Activated T-cell treated with anti-CD3 and anti-CD28 coated beads, Interleukin-2, amount 50 U/mL, for 24 hours (primary cell): ENCODE measurements around the gene TRIM15.
"Not testable (repeated sequence)": the region's sequence is repeated elsewhere in the genome, so short reads cannot be mapped to it uniquely, and the experiment has no call there.

Experiments
- DNase-seq: peaks from one replicate; pipeline ENCODE4 v3.0.0-alpha.2; 2020
- H3K27ac Mint-ChIP-seq: 2 replicates; pipeline ENCODE4 v1.8.0; 2020; ENCODE audit warnings: mild to moderate bottlenecking, mixed read lengths
- H3K27me3 Mint-ChIP-seq: 2 replicates; pipeline ENCODE4 v1.8.0; 2020; ENCODE audit warnings: mixed read lengths
- H3K36me3 Mint-ChIP-seq: 2 replicates; pipeline ENCODE4 v1.8.0; 2020; ENCODE audit warnings: low read depth, mixed read lengths
- H3K4me1 Mint-ChIP-seq: 2 replicates; pipeline ENCODE4 v1.8.0; 2020; ENCODE audit warnings: low read depth, mixed read lengths
- H3K4me3 Mint-ChIP-seq: 2 replicates; pipeline ENCODE4 v1.8.0; 2020; ENCODE audit warnings: mild to moderate bottlenecking, moderate library complexity, mixed read lengths
- H3K9me3 Mint-ChIP-seq: 2 replicates; pipeline ENCODE4 v1.8.0; 2020; ENCODE audit warnings: mixed read lengths

The TRIM15 gene

DNA sequence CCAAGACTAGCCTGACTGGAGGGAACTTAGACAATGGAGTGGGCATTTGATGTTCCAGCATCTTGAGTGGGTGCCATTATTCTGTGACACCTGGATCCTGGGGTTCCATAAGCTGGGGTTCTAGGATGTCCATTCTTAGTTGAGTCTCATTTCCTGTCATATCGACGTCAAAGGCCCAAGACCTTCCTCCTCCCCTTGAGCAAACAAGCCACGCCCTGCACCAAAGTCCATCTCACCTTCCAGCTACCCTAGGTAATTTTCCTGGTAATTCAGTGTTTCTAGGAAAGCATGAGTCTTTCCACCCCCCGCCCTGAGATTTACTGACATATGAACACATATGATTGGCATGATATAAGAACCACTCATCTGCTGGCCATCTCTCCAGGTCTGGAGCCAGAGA is 27.6 kb upstream of the TRIM15 start, which contains the start of gene TRIM40:
TSS of gene TRIM40 (plus strand) at position 384 of the 400 bp plus-strand sequence. CDS start 897 bp downstream, outside the sequence.
- Mint-ChIP-seq H3K27me3 (peaks cover 64% of the 10 kb centered on the region), H3K4me3 (no peak within 1 kb of the TSS), H3K36me3 (no peaks in the 10 kb centered on the region), H3K4me1 (peaks cover 12% of the 10 kb centered on the region), H3K27ac (no peak within 1 kb of the TSS), H3K9me3 (no peaks in the 10 kb centered on the region)
- DNase-seq = no peak

DNA sequence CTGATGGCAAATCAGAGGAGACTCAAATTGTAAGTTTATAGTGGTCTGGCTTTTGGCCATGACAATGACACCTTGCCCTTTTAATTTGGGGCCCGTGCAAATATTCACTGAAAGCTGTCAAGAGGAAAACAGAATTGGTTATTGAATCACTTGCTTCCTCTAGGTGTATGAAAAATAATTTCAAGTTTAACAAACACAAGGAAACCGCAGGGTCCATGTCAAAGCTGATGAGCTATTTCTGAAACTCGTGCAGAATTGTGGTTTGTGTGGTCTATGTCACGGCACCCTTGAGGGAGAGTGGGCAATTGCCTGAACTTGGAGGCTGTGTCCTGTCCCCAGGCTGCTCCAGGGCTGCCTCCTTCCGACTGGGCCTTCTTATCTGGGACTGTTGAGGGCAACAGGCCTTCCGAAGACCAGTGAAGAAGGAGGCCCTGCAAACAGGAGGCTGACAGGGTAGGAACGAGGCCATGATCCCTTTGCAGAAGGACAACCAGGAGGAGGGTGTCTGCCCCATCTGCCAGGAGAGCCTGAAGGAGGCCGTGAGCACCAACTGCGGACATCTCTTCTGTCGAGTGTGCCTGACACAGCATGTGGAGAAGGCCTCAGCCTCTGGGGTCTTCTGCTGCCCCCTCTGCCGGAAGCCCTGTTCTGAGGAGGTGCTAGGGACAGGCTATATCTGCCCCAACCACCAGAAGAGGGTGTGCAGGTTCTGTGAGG is 26.6 kb upstream of the TRIM15 start:
- peaks cover 8% of the 10 kb centered on the region for H3K4me1 Mint-ChIP-seq
- no peak for DNase-seq
- no peak overlapping the region for H3K4me3 Mint-ChIP-seq
- H3K27me3 Mint-ChIP-seq = peaks cover 64% of the 10 kb centered on the region
- H3K9me3 Mint-ChIP-seq = no peaks in the 10 kb centered on the region
- H3K27ac Mint-ChIP-seq = no peak overlapping the region
- no peaks in the 10 kb centered on the region for H3K36me3 Mint-ChIP-seq

DNA sequence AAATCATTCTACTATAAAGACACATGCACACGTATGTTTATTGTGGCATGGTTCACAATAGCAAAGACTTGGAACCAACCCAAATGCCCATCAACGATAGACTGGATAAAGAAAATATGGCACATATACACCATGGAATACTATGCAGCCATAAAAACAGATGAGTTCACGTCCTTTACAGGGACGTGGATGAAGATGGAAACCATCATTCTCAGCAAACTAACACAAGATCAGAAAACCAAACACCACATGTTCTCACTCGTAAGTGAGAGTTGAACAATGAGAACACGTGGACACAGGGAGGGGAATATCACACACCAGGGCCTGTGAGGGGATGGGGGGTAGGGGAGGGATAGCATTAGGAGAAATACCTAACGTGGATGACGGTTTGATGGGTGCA is 23.1 kb upstream of the TRIM15 start:
- H3K4me1 Mint-ChIP-seq, H3K27ac Mint-ChIP-seq, H3K9me3 Mint-ChIP-seq, H3K36me3 Mint-ChIP-seq, H3K4me3 Mint-ChIP-seq, DNase-seq: not testable (repeated sequence)
- peaks cover 66% of the 10 kb centered on the region for H3K27me3 Mint-ChIP-seq

DNA sequence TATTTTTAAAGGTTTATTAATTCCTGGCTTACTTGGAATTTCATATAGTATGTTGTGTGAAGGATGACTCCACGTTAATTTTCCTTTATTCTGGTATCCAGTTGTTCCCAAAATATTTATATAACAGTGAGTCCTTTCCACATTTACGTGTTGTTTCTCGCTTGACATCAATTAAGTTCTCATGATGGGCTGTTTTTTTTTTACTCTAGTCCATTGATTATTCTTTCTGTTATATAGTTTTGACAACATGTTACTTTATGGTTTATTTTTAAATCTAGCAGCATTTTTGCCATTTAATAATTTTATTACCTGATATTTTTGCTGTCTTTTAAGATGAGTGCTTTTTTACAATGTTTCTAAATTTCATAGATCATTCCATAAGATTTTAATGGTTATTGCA is 20.7 kb upstream of the TRIM15 start:
- Mint-ChIP-seq H3K4me3 (no peak overlapping the region), H3K36me3 (no peaks in the 10 kb centered on the region), H3K4me1 (no peaks in the 10 kb centered on the region), H3K27me3 (peaks cover 72% of the 10 kb centered on the region), H3K27ac (no peak overlapping the region), H3K9me3 (no peaks in the 10 kb centered on the region)
- no peak for DNase-seq

DNA sequence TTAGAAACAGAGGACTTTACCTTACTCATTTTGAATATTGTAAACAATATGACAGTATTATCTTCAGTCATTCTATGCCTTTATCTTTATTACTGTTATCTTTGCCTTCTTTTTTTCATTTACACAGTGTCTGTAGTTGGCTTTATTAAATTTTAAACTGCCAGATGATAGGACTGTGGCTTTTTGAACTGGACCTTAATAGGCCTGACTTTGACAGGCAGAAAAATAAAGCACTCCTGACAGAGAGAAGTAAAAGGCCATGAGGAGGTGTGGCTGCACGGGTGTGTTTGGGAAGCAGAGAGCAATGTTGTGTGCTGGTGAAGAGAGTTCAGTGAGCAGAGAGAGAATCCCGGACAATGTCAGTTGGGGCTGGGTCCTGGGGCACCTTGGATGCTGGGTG is 19.6 kb upstream of the TRIM15 start:
- H3K9me3 Mint-ChIP-seq = no peaks in the 10 kb centered on the region
- peaks cover 68% of the 10 kb centered on the region for H3K27me3 Mint-ChIP-seq
- H3K27ac Mint-ChIP-seq = no peak overlapping the region
- no peak overlapping the region for H3K4me3 Mint-ChIP-seq
- H3K36me3 Mint-ChIP-seq = no peaks in the 10 kb centered on the region
- H3K4me1 Mint-ChIP-seq = no peaks in the 10 kb centered on the region
- DNase-seq = no peak

DNA sequence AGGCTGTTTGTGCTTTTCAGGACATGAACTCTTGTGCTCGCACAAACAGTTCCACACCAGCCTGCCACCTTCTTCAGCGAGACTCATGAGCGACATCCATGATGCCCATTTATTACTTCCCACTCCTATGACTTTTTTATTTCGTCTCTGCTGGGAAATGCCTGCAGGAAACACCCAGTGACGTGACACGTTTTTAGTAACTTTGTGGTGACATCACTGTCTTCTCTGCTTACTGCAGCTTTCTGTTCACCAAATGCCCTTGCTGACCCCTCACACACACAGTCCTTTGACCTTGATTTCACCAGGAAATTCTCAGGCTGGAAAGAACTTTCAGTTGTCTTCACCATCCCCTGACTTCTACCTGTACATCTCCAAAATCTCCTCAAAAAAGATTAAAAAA is 18.5 kb upstream of the TRIM15 start:
- no peak overlapping the region for H3K27ac Mint-ChIP-seq
- no peaks in the 10 kb centered on the region for H3K4me1 Mint-ChIP-seq
- no peak overlapping the region for H3K4me3 Mint-ChIP-seq
- no peaks in the 10 kb centered on the region for H3K36me3 Mint-ChIP-seq
- peaks cover 60% of the 10 kb centered on the region for H3K27me3 Mint-ChIP-seq
- DNase-seq = no peak
- no peaks in the 10 kb centered on the region for H3K9me3 Mint-ChIP-seq

DNA sequence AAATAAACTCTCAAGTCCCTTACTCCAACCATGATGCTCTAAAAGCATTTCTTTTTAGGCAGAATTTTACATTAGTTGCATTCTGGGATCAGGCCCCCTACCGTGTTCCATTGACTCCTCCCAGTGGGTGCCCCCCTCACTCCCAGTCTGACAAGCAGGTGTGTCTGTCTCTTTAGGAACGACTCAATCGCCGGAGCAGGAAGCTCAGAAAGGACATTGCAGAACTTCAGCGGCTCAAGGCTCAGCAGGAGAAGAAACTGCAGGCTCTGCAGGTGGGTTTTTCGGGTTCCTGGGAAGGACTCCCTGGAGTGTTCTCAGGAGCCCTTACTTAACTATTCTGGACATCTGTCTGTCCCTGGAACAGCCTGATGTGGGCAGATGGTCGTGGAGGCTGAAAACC is 17.5 kb upstream of the TRIM15 start:
- H3K27me3 Mint-ChIP-seq = peaks cover 57% of the 10 kb centered on the region
- H3K9me3 Mint-ChIP-seq = no peaks in the 10 kb centered on the region
- no peaks in the 10 kb centered on the region for H3K36me3 Mint-ChIP-seq
- no peak overlapping the region for H3K27ac Mint-ChIP-seq
- no peak overlapping the region for H3K4me3 Mint-ChIP-seq
- no peak for DNase-seq
- no peaks in the 10 kb centered on the region for H3K4me1 Mint-ChIP-seq

DNA sequence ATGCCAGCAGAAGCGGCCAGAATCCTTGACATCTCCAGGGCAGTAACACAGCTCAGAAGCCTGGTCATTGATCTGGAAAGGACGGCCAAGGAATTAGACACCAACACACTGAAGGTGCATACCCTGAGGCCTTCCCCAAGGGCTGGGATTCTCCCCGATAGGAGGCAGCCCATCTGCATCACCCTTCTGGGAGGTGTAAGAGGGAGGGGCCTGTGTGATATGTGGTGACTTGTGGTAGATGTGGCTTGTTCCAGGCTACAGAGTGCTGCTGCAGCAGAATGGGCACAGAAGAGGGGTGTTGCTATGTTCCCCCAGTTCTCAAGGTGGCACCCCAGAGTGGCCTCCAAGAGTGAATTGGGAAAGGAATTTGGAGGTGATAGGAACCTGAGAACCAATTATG is 16.2 kb upstream of the TRIM15 start:
- no peak for DNase-seq

DNA sequence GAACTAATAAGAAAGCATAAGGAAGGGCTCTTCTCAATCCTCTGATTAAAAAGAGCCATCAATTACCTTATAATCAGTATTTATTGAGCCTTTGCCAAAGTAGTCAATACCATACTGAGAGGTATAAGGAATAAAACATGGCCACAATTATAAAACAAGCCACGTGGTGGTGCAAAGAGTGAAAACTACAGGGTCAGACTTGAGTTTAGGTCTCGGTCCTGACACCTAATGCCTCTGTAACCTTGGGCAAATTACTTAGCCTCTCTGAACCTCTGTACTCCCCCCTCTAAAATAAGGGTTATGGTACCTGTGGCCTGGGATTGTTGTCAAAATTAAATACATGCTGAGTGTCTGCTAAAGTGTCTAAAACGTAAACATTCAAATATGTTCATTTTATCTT is 14.1 kb upstream of the TRIM15 start:
- Mint-ChIP-seq H3K9me3 (no peaks in the 10 kb centered on the region), H3K27me3 (peaks cover 41% of the 10 kb centered on the region), H3K27ac (no peak overlapping the region), H3K36me3 (no peaks in the 10 kb centered on the region), H3K4me1 (peaks cover 4% of the 10 kb centered on the region), H3K4me3 (no peak overlapping the region)
- DNase-seq = no peak

More for the DNA sequence above, 16.2 kb upstream of the TRIM15 start:
- Mint-ChIP-seq H3K36me3 (no peaks in the 10 kb centered on the region), H3K4me3 (no peak overlapping the region), H3K27me3 (peaks cover 47% of the 10 kb centered on the region), H3K27ac (no peak overlapping the region), H3K9me3 (no peaks in the 10 kb centered on the region), H3K4me1 (peaks cover 4% of the 10 kb centered on the region)

DNA sequence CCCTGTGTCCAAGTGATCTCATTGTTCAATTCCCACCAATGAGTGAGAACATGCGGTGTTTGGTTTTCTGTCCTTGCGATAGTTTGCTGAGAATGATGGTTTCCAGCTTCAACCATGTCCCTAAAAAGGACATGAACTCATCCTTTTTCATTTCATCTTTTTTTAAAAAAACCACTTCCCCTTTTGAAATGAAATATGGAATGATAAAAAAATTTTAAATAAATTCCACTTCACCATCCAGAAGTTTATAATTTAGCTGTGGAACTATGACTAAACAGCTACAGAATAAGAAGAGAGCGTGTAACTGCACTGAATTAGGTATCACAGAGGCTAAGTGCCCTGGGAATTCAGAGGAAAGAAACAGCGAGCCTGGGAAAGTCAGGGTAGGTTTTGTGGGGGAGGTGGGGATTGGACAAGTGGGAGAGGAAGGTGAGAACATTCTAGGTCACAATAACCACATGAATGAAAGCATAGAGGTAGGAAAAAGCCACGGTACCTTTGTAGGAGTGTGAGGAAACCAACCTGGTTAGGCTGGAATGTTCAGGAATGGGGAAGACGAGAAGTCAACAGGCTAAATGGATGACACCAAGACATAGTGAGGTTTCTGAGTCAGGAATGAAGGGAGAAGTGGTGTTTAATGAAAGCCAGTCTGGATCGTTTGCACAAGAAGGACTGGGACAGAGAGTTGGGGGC is 13.3 kb upstream of the TRIM15 start:
- Mint-ChIP-seq H3K27me3 (peaks cover 37% of the 10 kb centered on the region), H3K4me1 (peaks cover 4% of the 10 kb centered on the region), H3K27ac (no peak overlapping the region), H3K36me3 (no peaks in the 10 kb centered on the region), H3K9me3 (no peaks in the 10 kb centered on the region), H3K4me3 (no peak overlapping the region)
- DNase-seq = no peak

DNA sequence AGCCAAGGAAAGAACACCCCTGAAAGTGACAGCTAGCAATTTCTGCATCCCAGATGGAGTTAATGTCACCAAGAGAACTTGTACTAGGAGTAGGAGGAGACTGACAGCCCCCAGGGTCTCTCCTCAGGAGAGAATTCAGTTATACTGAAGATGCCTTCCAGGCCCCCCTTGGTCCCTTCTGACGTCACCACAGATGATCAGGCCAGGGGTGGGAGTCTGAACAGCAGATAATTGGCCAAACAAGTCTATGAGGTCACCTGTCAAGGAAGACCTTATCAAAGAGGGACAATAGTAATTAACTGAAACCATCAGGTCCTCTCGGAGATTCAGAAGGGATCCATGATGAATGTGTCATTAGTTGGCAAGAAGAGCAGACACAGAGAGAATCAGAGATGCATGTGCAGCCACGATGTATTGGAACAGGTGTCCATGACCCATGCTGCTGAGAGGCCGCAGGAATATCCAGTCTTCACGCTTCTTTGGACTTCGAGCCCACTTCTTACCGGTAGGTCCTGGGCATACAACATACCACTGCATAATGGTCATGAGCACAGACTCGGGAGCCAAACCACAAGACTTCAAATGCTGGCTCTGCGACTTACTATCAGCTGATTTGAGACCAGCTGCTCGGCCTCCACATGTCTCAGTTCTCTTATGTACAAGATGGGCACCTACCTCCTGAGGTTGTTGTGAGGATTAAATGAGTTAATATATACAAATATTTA is 12.5 kb upstream of the TRIM15 start:
- Mint-ChIP-seq H3K4me3 (no peak overlapping the region), H3K4me1 (peaks cover 4% of the 10 kb centered on the region), H3K27ac (no peak overlapping the region), H3K27me3 (peaks cover 36% of the 10 kb centered on the region), H3K36me3 (no peaks in the 10 kb centered on the region), H3K9me3 (no peaks in the 10 kb centered on the region)
- DNase-seq = no peak

DNA sequence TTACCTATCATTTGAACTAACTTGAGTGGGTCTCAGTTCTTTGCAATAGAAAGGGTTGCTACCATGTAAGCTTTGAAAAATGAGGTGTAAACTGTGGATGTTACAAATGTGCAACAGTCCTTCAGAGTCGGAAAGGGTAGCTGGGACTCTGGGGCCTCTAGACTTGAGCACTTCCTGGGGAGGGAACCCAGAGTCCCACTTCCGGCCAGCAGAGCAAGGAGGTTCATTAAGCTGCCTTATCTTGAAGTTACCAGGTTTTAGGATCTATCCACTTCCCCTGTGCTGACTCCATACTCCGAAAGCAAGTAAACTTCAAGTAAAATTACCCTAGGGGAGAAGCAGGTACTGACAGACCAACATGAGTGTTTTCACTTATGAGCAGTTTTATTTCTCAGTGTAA is 11.8 kb upstream of the TRIM15 start:
- Mint-ChIP-seq H3K9me3 (no peaks in the 10 kb centered on the region), H3K36me3 (no peaks in the 10 kb centered on the region), H3K27me3 (peaks cover 38% of the 10 kb centered on the region), H3K27ac (no peak overlapping the region), H3K4me3 (no peak overlapping the region), H3K4me1 (peaks cover 4% of the 10 kb centered on the region)
- no peak for DNase-seq

DNA sequence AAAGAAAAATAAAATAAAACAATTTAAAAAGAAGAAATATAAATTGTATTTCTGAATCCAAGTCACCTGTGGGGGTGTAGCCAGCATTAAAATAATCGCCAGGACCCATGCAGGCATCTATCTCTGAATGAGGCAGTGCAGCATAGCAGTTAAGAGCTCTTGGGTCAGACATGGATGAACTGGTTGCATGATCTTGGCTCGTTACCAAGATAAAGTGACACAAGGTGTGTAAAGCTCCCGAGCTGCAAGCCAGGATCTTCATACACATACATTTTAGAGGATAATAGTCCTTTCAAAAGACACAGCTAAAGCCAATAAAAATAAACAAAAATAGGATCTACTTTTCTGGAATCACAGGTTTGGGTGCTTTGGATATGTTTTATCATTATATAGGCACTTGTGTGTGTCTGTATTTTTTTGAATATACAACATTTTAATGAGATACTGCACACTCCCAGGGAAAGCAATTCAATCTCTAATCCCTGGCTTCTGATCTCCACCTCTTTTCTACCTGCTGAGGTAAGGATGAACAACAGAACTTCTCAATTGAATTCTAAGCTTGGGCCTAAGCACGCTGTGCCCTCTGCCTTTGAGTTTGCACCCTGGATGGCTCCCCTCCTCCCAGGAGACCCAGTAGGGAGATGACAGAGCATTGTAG is 11.2 kb upstream of the TRIM15 start:
- no peaks in the 10 kb centered on the region for H3K9me3 Mint-ChIP-seq
- peaks cover 38% of the 10 kb centered on the region for H3K27me3 Mint-ChIP-seq
- DNase-seq = no peak
- H3K27ac Mint-ChIP-seq = no peak overlapping the region
- no peak overlapping the region for H3K4me3 Mint-ChIP-seq
- peaks cover 4% of the 10 kb centered on the region for H3K4me1 Mint-ChIP-seq
- no peaks in the 10 kb centered on the region for H3K36me3 Mint-ChIP-seq

DNA sequence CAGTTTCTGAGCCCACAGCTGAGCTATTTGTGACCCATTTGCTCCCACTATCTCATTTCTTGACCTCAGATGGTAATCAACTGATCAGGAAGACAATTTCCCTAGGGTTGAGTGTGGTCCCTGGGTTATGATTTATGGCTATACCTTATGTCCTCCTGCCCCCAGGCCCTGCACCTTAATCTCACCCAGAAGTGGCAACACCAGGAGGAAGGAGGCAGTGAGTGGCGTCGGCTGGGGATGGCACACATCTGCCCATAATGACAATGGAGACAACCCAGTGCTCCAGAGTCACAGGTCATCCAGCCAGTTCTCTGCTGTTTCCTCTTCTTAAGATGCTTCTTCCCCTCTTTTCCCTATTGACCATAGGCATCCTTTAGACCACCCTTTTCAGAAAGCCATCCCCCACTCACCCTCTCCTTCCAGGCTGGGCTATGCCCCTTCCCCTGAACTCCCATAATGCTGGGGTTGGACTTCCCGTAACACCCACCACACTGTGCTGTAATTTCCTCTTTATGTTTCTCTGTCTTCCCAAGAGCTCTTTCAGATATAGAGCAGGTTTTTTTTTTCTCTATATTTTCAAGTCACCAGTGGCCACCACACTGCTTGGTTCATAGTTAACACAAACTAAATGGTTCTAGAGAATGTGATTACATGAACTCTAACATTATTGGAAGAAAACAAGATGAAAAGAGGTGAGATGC is 10.3 kb upstream of the TRIM15 start:
- H3K27me3 Mint-ChIP-seq = peaks cover 32% of the 10 kb centered on the region
- peaks cover 6% of the 10 kb centered on the region for H3K4me1 Mint-ChIP-seq
- H3K9me3 Mint-ChIP-seq = no peaks in the 10 kb centered on the region
- no peak overlapping the region for H3K27ac Mint-ChIP-seq
- no peaks in the 10 kb centered on the region for H3K36me3 Mint-ChIP-seq
- no peak for DNase-seq
- H3K4me3 Mint-ChIP-seq = no peak overlapping the region
